ENCODE results near the gene IFFO2. TPM values are rescaled to one million over a fixed set of nuclear protein-coding genes. Genes with fewer than 3 reads are reported as not detected.

IFFO2 gene
- total RNA-seq, 3 donors from 2014 or later: 36.0 to 47.6 (median 36.1) TPM

- H3K4me3 Mint-ChIP-seq: no peak overlapping the region
- ATAC-seq (no peak), DNase-seq (no peak)
- peaks cover 7% of the 10 kb centered on the region for H3K36me3 Mint-ChIP-seq (ENCODE audit: insufficient read depth)
- peaks cover 85% of the 10 kb centered on the region for H3K4me1 Mint-ChIP-seq (ENCODE audit: low read depth)
- no peaks in the 10 kb centered on the region for H3K9me3 Mint-ChIP-seq
- no peaks in the 10 kb centered on the region for H3K27me3 Mint-ChIP-seq (ENCODE audit: low read depth)
These were observed 16.0 kb downstream of the IFFO2 start for GRCh38 chr1:18940303-18941020.

DNA sequence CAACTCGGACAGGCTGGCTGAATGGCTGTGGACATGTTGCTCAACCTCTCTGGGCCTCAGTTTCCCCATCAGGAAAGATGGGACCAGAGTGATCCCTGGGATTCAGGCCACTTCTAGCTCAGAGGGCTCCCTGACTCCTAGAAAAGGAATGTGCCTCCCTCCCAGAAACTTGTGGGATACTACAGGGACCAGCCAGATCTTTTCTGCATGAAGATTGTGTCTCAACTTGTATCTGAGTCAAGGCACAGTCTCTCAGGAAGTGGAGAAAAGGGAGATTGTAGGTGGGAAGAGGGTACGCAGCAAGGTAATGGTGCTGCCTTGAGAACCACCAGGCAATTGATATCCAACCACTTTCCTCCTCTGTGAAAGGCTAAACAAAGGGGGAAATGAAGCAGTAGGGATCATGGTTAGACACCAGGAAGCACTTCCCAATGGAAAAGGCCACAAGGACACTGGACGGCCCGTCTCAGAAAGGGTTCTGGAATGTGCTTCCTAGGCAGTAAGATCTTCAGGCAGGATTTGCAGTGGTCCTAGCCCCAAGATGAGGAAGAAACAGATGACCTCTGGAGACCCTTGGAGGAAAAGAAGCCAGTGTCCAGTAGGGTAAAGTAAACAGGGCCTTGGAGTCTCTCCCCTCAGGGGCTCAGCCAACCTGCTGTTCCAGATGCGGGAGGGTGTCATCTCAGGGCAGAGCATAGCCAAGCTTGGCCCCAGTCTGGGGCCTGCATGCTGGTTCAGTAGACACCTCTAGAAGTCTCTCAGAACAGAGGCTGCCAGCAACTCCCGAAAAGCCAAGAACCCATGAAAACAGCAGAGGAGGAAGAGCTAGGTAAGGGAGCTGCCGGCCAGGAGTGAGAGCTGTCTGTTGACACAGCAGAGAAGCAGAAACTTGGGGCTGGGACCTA is 16.8 kb downstream of the IFFO2 start:
- Mint-ChIP-seq H3K9me3 (no peaks in the 10 kb centered on the region), H3K27me3 (ENCODE audit: low read depth) (no peaks in the 10 kb centered on the region), H3K4me3 (no peak overlapping the region), H3K4me1 (ENCODE audit: low read depth) (peaks cover 85% of the 10 kb centered on the region), H3K36me3 (ENCODE audit: insufficient read depth) (peaks cover 7% of the 10 kb centered on the region)
- DNase-seq (no peak), ATAC-seq (no peak)

- Mint-ChIP-seq H3K4me1 (ENCODE audit: low read depth) (peaks cover 82% of the 10 kb centered on the region), H3K4me3 (no peak overlapping the region)
- ATAC-seq: no peak
These were observed 17.8 kb downstream of the IFFO2 start for GRCh38 chr1:18938707-18939070.

GRCh38 chr1:18938008-18938706 is 18.3 kb downstream of the IFFO2 start:
- H3K9me3 Mint-ChIP-seq: no peaks in the 10 kb centered on the region
- no peak overlapping the region for H3K4me3 Mint-ChIP-seq
- peaks cover 2% of the 10 kb centered on the region for H3K36me3 Mint-ChIP-seq (ENCODE audit: insufficient read depth)
- ATAC-seq (no peak), DNase-seq (no peak)
- H3K4me1 Mint-ChIP-seq (ENCODE audit: low read depth): peaks cover 80% of the 10 kb centered on the region
- H3K27me3 Mint-ChIP-seq (ENCODE audit: low read depth): no peaks in the 10 kb centered on the region

More at GRCh38 chr1:18938707-18939070, 17.8 kb downstream of the IFFO2 start:
- Mint-ChIP-seq H3K27me3 (ENCODE audit: low read depth) (no peaks in the 10 kb centered on the region), H3K9me3 (no peaks in the 10 kb centered on the region), H3K36me3 (ENCODE audit: insufficient read depth) (peaks cover 4% of the 10 kb centered on the region)
- DNase-seq: no peak

- ATAC-seq (peak; percentile 41 to 46), DNase-seq (no peak)
- H3K36me3 Mint-ChIP-seq (ENCODE audit: insufficient read depth): peaks cover 2% of the 10 kb centered on the region
- H3K4me1 Mint-ChIP-seq (ENCODE audit: low read depth): peaks cover 86% of the 10 kb centered on the region
- no peaks in the 10 kb centered on the region for H3K27me3 Mint-ChIP-seq (ENCODE audit: low read depth)
- H3K9me3 Mint-ChIP-seq: no peaks in the 10 kb centered on the region
- H3K4me3 Mint-ChIP-seq: no peak overlapping the region
These were observed 18.9 kb downstream of the IFFO2 start for GRCh38 chr1:18937539-18937938.

DNA sequence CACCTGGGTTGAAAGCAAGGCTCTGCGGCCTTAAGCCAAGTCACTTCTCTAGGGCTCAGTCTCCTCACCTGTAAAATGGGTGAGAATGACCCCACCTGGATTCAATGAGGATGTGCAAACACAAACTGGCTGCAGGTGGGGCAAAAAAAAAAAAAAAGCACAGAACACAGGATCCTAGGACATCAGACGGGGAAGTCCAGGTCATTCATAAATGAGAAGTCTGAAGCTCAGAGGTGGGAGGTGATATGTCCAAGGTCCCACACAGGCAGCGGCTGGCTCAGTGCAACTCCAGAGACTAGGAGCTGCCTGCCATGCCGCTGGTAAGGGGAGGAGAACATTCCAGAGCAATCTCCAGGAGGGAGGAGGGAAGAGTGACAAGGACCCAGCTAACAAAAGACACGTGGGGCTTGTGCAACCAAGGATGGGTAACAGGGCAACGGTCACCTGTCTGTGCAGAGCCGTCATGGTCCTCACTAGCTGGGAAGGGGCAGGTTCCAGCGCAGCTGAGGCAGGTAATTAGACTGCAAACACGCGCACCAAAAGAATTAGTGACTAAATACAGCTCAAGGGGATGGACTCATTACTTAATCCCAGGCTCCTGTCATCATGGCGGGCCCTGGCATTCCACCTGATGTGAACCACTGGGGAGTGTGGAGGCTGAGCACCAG is 19.5 kb downstream of the IFFO2 start:
- no peaks in the 10 kb centered on the region for H3K9me3 Mint-ChIP-seq
- H3K36me3 Mint-ChIP-seq (ENCODE audit: insufficient read depth): no peaks in the 10 kb centered on the region
- no peak for ATAC-seq
- H3K4me3 Mint-ChIP-seq: no peak overlapping the region
- DNase-seq: no peak
- no peaks in the 10 kb centered on the region for H3K27me3 Mint-ChIP-seq (ENCODE audit: low read depth)
- H3K4me1 Mint-ChIP-seq (ENCODE audit: low read depth): peaks cover 87% of the 10 kb centered on the region

GRCh38 chr1:18936471-18936813 is 20.0 kb downstream of the IFFO2 start:
- Mint-ChIP-seq H3K9me3 (no peaks in the 10 kb centered on the region), H3K4me1 (ENCODE audit: low read depth) (peaks cover 87% of the 10 kb centered on the region), H3K36me3 (ENCODE audit: insufficient read depth) (no peaks in the 10 kb centered on the region), H3K4me3 (no peak overlapping the region), H3K27me3 (ENCODE audit: low read depth) (no peaks in the 10 kb centered on the region)
- DNase-seq (no peak), ATAC-seq (no peak)

DNA sequence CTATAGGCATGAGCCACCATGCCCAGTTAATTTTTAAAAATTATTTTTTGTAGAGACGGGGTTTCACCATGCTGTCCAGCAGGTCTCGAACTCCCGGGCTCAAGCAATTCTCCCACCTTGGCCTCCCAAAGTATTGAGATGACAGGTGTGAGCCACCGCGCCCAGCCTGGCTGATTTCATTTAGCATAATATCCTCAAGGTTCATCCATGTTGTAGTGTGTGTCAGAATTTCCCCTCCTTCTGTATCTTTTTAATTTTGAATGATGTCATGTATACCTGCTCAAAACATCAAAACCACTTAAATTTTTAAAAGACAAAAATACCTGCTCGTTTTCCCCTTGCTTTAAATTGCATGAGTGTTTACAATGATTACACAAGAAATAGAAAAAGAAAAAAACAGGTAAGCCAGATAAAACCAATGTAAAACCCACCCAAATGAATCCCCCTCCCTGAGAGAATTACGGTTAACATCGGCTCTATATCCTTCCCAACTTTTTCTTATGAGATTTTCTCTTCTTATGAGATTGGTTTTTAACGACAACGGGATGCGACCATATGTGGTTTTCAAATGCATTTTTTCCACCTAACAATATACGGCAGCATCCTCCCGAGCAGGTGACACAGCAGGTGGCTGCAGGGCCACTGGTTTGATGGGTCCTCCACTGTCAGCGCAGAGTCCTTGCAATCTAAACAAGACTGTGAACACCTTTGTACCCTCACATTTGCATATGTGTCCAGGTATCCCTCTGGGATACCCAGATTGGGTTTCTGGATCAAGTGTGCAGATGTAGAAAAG is 22.1 kb downstream of the IFFO2 start:
- no peaks in the 10 kb centered on the region for H3K27me3 Mint-ChIP-seq (ENCODE audit: low read depth)
- DNase-seq (no peak), ATAC-seq (peak in 1 of 2 donors; percentile 29)
- H3K9me3 Mint-ChIP-seq: no peaks in the 10 kb centered on the region
- peaks cover 87% of the 10 kb centered on the region for H3K4me1 Mint-ChIP-seq (ENCODE audit: low read depth)
- no peaks in the 10 kb centered on the region for H3K36me3 Mint-ChIP-seq (ENCODE audit: insufficient read depth)
- no peak overlapping the region for H3K4me3 Mint-ChIP-seq

DNA sequence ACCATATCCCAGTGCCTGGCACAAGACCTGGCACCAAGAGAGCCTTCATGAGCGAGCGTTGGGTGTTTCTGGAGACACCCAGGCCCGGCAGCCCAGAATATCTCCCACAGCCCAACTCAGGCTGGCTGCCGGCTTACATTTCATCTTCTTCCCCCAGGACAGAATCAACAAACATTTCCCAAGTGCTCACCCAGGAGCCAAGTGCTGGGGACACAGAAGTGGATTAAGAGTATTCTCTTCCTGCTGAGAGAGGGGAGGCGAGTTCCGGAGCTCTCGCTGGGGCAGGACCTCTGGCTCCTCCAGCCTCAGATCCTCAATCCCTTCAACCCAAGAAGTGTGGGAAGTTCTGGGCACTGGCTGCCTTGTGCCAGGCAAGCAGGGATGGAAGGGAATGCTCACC is 23.6 kb downstream of the IFFO2 start:
- Mint-ChIP-seq H3K9me3 (no peaks in the 10 kb centered on the region), H3K4me3 (no peak overlapping the region), H3K27me3 (ENCODE audit: low read depth) (no peaks in the 10 kb centered on the region), H3K4me1 (ENCODE audit: low read depth) (peaks cover 91% of the 10 kb centered on the region), H3K36me3 (ENCODE audit: insufficient read depth) (no peaks in the 10 kb centered on the region)
- ATAC-seq (no peak), DNase-seq (no peak)

GRCh38 chr1:18932387-18932786 is 24.1 kb downstream of the IFFO2 start:
- Mint-ChIP-seq H3K9me3 (no peaks in the 10 kb centered on the region), H3K27me3 (ENCODE audit: low read depth) (no peaks in the 10 kb centered on the region), H3K4me3 (no peak overlapping the region), H3K4me1 (ENCODE audit: low read depth) (peaks cover 91% of the 10 kb centered on the region), H3K36me3 (ENCODE audit: insufficient read depth) (no peaks in the 10 kb centered on the region)
- DNase-seq (no peak), ATAC-seq (no peak)

- DNase-seq (no peak), ATAC-seq (no peak)
- Mint-ChIP-seq H3K9me3 (no peaks in the 10 kb centered on the region), H3K4me3 (no peak overlapping the region), H3K36me3 (ENCODE audit: insufficient read depth) (no peaks in the 10 kb centered on the region), H3K4me1 (ENCODE audit: low read depth) (peaks cover 90% of the 10 kb centered on the region), H3K27me3 (ENCODE audit: low read depth) (no peaks in the 10 kb centered on the region)
These were observed 24.7 kb downstream of the IFFO2 start for GRCh38 chr1:18931730-18932129.

DNA sequence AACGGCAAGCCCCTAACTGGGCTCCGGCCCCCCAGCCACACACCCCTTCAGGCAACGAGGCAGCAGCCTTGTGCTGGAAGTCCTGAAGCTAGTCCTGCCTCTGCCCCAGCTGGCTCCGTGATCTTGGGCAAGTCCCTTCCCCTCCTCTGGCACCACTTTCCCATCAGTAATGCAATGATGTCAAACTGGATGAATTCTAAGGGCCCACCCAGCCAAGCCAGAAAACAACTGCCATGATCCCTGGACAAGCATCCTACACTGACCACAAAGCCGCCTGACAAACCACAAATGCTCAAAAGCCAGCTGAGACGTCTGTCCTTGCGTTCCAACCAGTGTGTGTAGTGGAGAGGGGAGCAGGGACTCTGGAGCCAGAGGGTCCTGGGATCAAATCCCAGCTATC is 26.8 kb downstream of the IFFO2 start:
- no peaks in the 10 kb centered on the region for H3K27me3 Mint-ChIP-seq (ENCODE audit: low read depth)

GRCh38 chr1:18928985-18929384 is 27.5 kb downstream of the IFFO2 start:
- H3K4me3 Mint-ChIP-seq: peak overlapping the region; percentile 31
- no peaks in the 10 kb centered on the region for H3K9me3 Mint-ChIP-seq
- no peaks in the 10 kb centered on the region for H3K36me3 Mint-ChIP-seq (ENCODE audit: insufficient read depth)
- ATAC-seq: no peak
- peaks cover 88% of the 10 kb centered on the region for H3K4me1 Mint-ChIP-seq (ENCODE audit: low read depth)
- H3K27me3 Mint-ChIP-seq (ENCODE audit: low read depth): no peaks in the 10 kb centered on the region
- DNase-seq: no peak

More for the DNA sequence above, 26.8 kb downstream of the IFFO2 start:
- no peak for DNase-seq
- H3K9me3 Mint-ChIP-seq: no peaks in the 10 kb centered on the region
- H3K4me3 Mint-ChIP-seq: no peak overlapping the region
- peaks cover 87% of the 10 kb centered on the region for H3K4me1 Mint-ChIP-seq (ENCODE audit: low read depth)
- no peak for ATAC-seq
- H3K36me3 Mint-ChIP-seq (ENCODE audit: insufficient read depth): no peaks in the 10 kb centered on the region
